Mesenchymal stem cell (in vitro differentiated cells and primary cell): ENCODE results near the gene KIRREL3. TPM values are rescaled to one million over a fixed set of nuclear protein-coding genes. Genes with fewer than 3 reads are reported as not detected.

ENCODE experiments used
- small RNA-seq: library from polyadenylated mRNA; stranded (forward); fragments of <200 nt; extraction: miRNeasy Mini kit (QIAGEN cat#:217004); gene quantifications from one replicate; pipeline ENCODE3, GENCODE V24; 2013; ENCODE audit warnings: low read depth

KIRREL3 gene

Small RNA genes within 50 kb of the gene (small RNA-seq; reads per million reads assigned to genes)
- gene AP001318.3 (not detected), gene MIR3167 (not detected)
